ENCODE data around the gene HMX1. TPM values are rescaled to one million over a fixed set of nuclear protein-coding genes. Genes with fewer than 3 reads are reported as not detected.

The HMX1 gene
- total and polyA plus RNA-seq, 2 donors (not counting 1 experiment from before 2014, with no cell fraction given), result not detected

DNA sequence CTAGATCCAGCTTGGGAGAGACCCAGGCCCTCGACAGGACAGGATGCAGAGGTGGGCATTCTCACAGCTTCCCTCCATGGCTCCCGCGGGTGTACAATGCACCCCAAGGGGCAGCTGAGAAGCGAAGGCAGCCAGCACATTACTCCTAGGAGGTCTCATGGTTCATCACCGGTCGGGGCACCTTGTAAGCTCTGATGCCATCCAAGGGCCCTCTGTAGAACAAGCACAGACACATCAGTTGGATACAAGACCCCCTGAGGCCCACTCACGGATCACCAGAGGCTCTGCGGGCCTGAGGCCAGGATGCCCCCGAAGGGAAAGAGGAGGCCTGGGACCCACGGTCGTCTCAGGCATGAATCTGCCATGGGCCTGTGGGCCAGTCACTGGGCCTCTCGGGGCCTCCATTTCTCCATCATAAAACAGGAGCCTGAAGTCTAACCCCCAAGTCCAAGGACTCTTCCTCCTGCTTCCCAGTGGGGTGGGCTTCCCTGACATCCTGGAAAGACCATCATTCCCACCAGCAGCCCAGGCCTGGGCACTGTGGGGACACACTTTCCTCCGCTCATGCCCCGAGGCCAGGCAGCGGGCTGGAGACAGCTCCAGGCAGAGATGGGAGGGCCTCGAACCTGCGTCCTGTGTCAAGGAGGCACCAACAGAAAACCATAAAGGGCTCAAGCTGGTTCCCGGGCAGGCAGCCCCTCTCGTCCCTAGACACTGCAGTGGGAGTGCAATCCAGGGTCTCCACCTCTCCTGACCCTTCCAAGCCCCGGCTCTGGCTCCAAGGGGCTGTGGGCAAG lies 20.1 kb downstream of the HMX1 start:
- DNase-seq (no peak), ATAC-seq (ENCODE audit: low read depth) (no peak)
- H3K4me2 ChIP-seq (replicated peaks; ENCODE audit: low read depth, low read length, poor library complexity, severe bottlenecking), result no peak overlapping the region
- ChIA-PET POLR2A (no interaction called here), CTCF (no interaction called here)
- H2AFZ ChIP-seq (ENCODE audit: insufficient read depth, low read depth, low read length, poor library complexity, severe bottlenecking), result no peak overlapping the region
- H3K9ac ChIP-seq (ENCODE audit: low read length), result no peak overlapping the region
- no peaks in the 10 kb centered on the region for H4K20me1 ChIP-seq (ENCODE audit: control insufficient read depth, insufficient read depth, low read length, poor library complexity, severe bottlenecking)
- no peaks in the 10 kb centered on the region for H3K36me3 ChIP-seq (replicated peaks in 1 of 2; ENCODE audit: control extremely low read depth in 1 of 2, control insufficient read depth in 1 of 2, extremely low read depth in 1 of 2, insufficient read depth in 2 of 2, low read length in 1 of 2)
- H3K27me3 Mint-ChIP-seq, result peaks cover 28% of the 10 kb centered on the region
- H3K27me3 ChIP-seq (replicated peaks in 1 of 4; ENCODE audit: control extremely low read depth in 1 of 4, control insufficient read depth in 3 of 4, insufficient read depth in 4 of 4, low read length in 3 of 4), result peaks cover 0 to 24% (median under 1%) of the 10 kb centered on the region in 4 experiments
- intact Hi-C loops (cut with micrococcal nuclease), result no loop called here
- TF ChIP-seq, protein P1, sequence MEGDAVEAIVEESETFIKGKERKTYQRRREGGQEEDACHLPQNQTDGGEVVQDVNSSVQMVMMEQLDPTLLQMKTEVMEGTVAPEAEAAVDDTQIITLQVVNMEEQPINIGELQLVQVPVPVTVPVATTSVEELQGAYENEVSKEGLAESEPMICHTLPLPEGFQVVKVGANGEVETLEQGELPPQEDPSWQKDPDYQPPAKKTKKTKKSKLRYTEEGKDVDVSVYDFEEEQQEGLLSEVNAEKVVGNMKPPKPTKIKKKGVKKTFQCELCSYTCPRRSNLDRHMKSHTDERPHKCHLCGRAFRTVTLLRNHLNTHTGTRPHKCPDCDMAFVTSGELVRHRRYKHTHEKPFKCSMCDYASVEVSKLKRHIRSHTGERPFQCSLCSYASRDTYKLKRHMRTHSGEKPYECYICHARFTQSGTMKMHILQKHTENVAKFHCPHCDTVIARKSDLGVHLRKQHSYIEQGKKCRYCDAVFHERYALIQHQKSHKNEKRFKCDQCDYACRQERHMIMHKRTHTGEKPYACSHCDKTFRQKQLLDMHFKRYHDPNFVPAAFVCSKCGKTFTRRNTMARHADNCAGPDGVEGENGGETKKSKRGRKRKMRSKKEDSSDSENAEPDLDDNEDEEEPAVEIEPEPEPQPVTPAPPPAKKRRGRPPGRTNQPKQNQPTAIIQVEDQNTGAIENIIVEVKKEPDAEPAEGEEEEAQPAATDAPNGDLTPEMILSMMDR (IDR thresholded peaks at IDR 0.05), result no peak
- TF ChIP-seq EZH2 (IDR thresholded peaks at IDR 0.05; ENCODE audit: borderline replicate concordance, insufficient read depth, low read depth, low read length, poor library complexity, severe bottlenecking), result no peak
- H3K9me3 ChIP-seq (ENCODE audit: control extremely low read depth in 1 of 3, control insufficient read depth in 2 of 3, insufficient read depth in 1 of 3, low read length in 2 of 3), result peaks cover 0 to 33% (median 3%) of the 10 kb centered on the region in 3 donors
- WGBS (ENCODE audit: insufficient coverage), result 89% methylated on average over 19 of the region's 20 CpGs
- peaks cover 4% of the 10 kb centered on the region for H3K4me1 Mint-ChIP-seq
- H3K4me3 Mint-ChIP-seq, result no peak overlapping the region
- no peak overlapping the region for H3K27ac Mint-ChIP-seq
- H3K9me3 Mint-ChIP-seq (ENCODE audit: insufficient read depth), result no peaks in the 10 kb centered on the region
- H3K4me1 ChIP-seq (ENCODE audit: control insufficient read depth in 2 of 2, insufficient read depth in 2 of 2, low read length in 2 of 2), result no peaks in the 10 kb centered on the region
- no peak overlapping the region for H3K4me3 ChIP-seq (ENCODE audit: control extremely low read depth in 1 of 5, extremely low read depth in 1 of 5, insufficient read depth in 1 of 5, low read depth in 2 of 5, low read length in 4 of 5)
- no peak overlapping the region for H3K27ac ChIP-seq (ENCODE audit: low read length in 2 of 2)
- no peaks in the 10 kb centered on the region for H3K79me2 ChIP-seq (ENCODE audit: control insufficient read depth, insufficient read depth, low read length)

DNA sequence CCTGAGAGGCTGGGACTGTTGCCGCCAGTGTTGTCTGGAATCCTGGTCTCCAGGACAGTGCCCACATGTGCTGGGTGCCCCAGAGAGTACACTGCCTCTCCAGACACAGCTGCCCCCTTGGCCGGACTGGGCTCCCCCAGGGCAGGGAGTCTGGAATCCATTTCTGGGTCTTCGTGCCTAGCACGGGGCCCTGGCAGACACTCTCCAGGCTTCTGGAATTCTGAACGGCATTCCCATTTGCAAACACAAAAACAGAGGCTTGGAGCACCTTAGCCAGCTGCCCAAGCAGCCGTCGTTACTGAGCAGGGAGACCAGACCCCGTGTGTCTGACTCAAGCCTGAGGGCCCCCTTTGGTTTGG lies 20.8 kb downstream of the HMX1 start:
- ATAC-seq (ENCODE audit: low read depth) (no peak), DNase-seq (no peak)
- ChIA-PET POLR2A (no interaction called here), CTCF (no interaction called here)
- peaks cover 0 to 17% (median 0%) of the 10 kb centered on the region in 4 experiments for H3K27me3 ChIP-seq (replicated peaks in 1 of 4; ENCODE audit: control extremely low read depth in 1 of 4, control insufficient read depth in 3 of 4, insufficient read depth in 4 of 4, low read length in 3 of 4)
- H3K27me3 Mint-ChIP-seq, result peaks cover 21% of the 10 kb centered on the region
- H3K4me1 Mint-ChIP-seq, result no peaks in the 10 kb centered on the region
- intact Hi-C loops (cut with micrococcal nuclease), result no loop called here
- H3K9me3 Mint-ChIP-seq (ENCODE audit: insufficient read depth), result no peaks in the 10 kb centered on the region
- H3K36me3 ChIP-seq (replicated peaks in 1 of 2; ENCODE audit: control extremely low read depth in 1 of 2, control insufficient read depth in 1 of 2, extremely low read depth in 1 of 2, insufficient read depth in 2 of 2, low read length in 1 of 2), result no peaks in the 10 kb centered on the region
- no peak for TF ChIP-seq EZH2 (IDR thresholded peaks at IDR 0.05; ENCODE audit: borderline replicate concordance, insufficient read depth, low read depth, low read length, poor library complexity, severe bottlenecking)
- TF ChIP-seq, protein P1 (IDR thresholded peaks at IDR 0.05), result no peak
- H3K9ac ChIP-seq (ENCODE audit: low read length), result no peak overlapping the region
- H3K4me1 ChIP-seq (ENCODE audit: control insufficient read depth in 2 of 2, insufficient read depth in 2 of 2, low read length in 2 of 2), result no peaks in the 10 kb centered on the region
- H3K27ac ChIP-seq (ENCODE audit: low read length in 2 of 2), result no peak overlapping the region
- H3K9me3 ChIP-seq (ENCODE audit: control extremely low read depth in 1 of 3, control insufficient read depth in 2 of 3, insufficient read depth in 1 of 3, low read length in 2 of 3), result peaks cover 0 to 32% (median 3%) of the 10 kb centered on the region in 3 donors
- H3K27ac Mint-ChIP-seq, result no peak overlapping the region
- H3K4me3 Mint-ChIP-seq, result no peak overlapping the region
- 81% methylated on average over 8 of the region's 8 CpGs for WGBS (ENCODE audit: insufficient coverage)
- H3K4me3 ChIP-seq (ENCODE audit: control extremely low read depth in 1 of 5, extremely low read depth in 1 of 5, insufficient read depth in 1 of 5, low read depth in 2 of 5, low read length in 4 of 5), result no peak overlapping the region
- H3K79me2 ChIP-seq (ENCODE audit: control insufficient read depth, insufficient read depth, low read length), result no peaks in the 10 kb centered on the region
- no peak overlapping the region for H2AFZ ChIP-seq (ENCODE audit: insufficient read depth, low read depth, low read length, poor library complexity, severe bottlenecking)
- no peak overlapping the region for H3K4me2 ChIP-seq (replicated peaks; ENCODE audit: low read depth, low read length, poor library complexity, severe bottlenecking)
- H4K20me1 ChIP-seq (ENCODE audit: control insufficient read depth, insufficient read depth, low read length, poor library complexity, severe bottlenecking), result no peaks in the 10 kb centered on the region

Measured in B cell (primary cell).